ENCODE results near the gene SNX25.

DNA sequence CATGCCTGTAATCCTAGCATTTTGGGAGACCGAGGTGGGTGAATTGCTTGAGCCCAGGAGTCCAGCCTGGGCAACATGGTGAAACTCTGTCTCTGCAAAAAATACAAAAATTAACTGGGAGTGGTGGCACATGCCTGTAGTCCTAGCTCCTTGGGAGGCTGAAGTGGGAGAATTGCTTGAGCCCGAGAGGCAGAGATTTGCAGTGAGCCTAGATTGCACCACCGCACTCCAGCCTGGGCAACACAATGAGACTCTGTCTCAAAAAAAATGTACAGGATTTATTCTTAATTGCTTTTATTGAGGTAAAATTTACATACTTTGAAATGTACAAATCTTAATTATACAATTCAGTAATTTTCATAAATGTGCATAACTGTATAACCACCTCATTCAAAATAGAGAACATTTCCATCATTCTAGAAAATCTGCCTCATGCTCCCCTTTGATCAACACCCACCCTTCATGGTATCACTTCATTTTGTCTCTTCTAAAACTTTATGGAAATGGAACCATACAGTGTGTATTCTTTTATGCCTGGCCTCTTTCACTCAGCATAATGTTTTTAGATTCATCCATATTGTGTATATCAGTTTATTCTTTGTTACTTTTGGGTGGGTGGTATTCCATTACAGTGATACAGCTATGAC lies 39.1 kb downstream of the SNX25 start:
- TF ChIP-seq, protein P1, sequence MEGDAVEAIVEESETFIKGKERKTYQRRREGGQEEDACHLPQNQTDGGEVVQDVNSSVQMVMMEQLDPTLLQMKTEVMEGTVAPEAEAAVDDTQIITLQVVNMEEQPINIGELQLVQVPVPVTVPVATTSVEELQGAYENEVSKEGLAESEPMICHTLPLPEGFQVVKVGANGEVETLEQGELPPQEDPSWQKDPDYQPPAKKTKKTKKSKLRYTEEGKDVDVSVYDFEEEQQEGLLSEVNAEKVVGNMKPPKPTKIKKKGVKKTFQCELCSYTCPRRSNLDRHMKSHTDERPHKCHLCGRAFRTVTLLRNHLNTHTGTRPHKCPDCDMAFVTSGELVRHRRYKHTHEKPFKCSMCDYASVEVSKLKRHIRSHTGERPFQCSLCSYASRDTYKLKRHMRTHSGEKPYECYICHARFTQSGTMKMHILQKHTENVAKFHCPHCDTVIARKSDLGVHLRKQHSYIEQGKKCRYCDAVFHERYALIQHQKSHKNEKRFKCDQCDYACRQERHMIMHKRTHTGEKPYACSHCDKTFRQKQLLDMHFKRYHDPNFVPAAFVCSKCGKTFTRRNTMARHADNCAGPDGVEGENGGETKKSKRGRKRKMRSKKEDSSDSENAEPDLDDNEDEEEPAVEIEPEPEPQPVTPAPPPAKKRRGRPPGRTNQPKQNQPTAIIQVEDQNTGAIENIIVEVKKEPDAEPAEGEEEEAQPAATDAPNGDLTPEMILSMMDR (IDR thresholded peaks at IDR 0.05) = no peak
- TF ChIP-seq POLR2A (IDR thresholded peaks at IDR 0.05) (no peak), POLR2AphosphoS5 (IDR thresholded peaks at IDR 0.05) (no peak)
